Measurements from ENCODE around the gene LRRC15. TPM values are rescaled to one million over a fixed set of nuclear protein-coding genes. Genes with fewer than 3 reads are reported as not detected.

The LRRC15 gene
- total RNA-seq, 1 experiment from 2014 or later, result 0.28 TPM

DNA sequence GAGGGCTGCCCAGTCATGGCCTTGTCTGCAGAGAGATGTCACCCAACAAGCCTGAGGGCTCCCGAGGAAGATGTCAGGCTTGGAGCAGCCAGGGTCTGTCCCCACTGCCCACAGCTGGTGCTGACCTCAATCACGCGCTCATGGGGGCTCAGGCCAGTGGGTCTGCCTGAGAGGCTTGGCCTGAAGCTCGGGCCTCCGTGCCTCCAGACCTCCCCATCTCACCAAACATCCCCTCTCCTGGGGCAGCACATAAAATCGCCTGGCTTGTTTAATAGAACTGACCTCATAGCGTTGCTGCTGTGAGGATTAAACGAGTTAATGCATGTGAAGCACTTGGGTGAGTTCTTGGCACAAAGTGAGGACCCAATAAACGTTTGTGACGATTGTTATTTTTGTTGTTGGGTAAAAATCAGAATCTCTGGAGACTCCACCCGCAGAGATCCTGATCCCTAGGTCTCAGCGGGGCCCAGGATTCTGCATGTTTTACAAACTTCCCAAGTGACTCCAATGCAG, 3.5 kb downstream of the LRRC15 start:
- Histone ChIP-seq H3K4me1 (ENCODE audit: control insufficient read depth, insufficient read depth, low read length) (peaks cover 11% of the 10 kb centered on the region), H3K9me3 (ENCODE audit: control insufficient read depth, insufficient read depth, low read depth, low read length) (no peaks in the 10 kb centered on the region), H3K36me3 (ENCODE audit: control insufficient read depth, insufficient read depth, low read length) (no peaks in the 10 kb centered on the region), H3K27me3 (ENCODE audit: control insufficient read depth, insufficient read depth, low read length) (0 out of 2 replicates have a peak, but pooled peaks cover 3% of the 10 kb centered on the region), H3K4me3 (ENCODE audit: low read depth in 2 of 2, low read length in 2 of 2) (no peak overlapping the region), H3K27ac (ENCODE audit: low read length) (no peak overlapping the region)
- ChIA-PET POLR2A (no interaction called here), CTCF (no interaction called here)
- DNase-seq (ENCODE audit: low read depth, low spot score) (no peak), ATAC-seq (no peak)
- no TSS peak for BruUV-seq (replicated peaks)
- intact Hi-C loops (cut with micrococcal nuclease; ENCODE audit: unreplicated experiment) (no loop called here), in situ Hi-C loops (cut with HindIII; ENCODE audit: low pct_unique_long_range_greater_than_20kb, low sequenced_read_pairs) (no loop called here)
- TF ChIP-seq, protein P1, sequence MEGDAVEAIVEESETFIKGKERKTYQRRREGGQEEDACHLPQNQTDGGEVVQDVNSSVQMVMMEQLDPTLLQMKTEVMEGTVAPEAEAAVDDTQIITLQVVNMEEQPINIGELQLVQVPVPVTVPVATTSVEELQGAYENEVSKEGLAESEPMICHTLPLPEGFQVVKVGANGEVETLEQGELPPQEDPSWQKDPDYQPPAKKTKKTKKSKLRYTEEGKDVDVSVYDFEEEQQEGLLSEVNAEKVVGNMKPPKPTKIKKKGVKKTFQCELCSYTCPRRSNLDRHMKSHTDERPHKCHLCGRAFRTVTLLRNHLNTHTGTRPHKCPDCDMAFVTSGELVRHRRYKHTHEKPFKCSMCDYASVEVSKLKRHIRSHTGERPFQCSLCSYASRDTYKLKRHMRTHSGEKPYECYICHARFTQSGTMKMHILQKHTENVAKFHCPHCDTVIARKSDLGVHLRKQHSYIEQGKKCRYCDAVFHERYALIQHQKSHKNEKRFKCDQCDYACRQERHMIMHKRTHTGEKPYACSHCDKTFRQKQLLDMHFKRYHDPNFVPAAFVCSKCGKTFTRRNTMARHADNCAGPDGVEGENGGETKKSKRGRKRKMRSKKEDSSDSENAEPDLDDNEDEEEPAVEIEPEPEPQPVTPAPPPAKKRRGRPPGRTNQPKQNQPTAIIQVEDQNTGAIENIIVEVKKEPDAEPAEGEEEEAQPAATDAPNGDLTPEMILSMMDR (IDR thresholded peaks at IDR 0.05), result no peak
- no peak for TF ChIP-seq SIN3A (IDR thresholded peaks at IDR 0.05; ENCODE audit: borderline replicate concordance, insufficient read depth, low read depth, low read length)
- no peak for TF ChIP-seq TCF7L2 (IDR thresholded peaks at IDR 0.05; ENCODE audit: low read depth, low read length)
- no peak for TF ChIP-seq POLR2AphosphoS5 (IDR thresholded peaks at IDR 0.05; ENCODE audit: low read depth, low read length)
- TF ChIP-seq, protein P2, sequence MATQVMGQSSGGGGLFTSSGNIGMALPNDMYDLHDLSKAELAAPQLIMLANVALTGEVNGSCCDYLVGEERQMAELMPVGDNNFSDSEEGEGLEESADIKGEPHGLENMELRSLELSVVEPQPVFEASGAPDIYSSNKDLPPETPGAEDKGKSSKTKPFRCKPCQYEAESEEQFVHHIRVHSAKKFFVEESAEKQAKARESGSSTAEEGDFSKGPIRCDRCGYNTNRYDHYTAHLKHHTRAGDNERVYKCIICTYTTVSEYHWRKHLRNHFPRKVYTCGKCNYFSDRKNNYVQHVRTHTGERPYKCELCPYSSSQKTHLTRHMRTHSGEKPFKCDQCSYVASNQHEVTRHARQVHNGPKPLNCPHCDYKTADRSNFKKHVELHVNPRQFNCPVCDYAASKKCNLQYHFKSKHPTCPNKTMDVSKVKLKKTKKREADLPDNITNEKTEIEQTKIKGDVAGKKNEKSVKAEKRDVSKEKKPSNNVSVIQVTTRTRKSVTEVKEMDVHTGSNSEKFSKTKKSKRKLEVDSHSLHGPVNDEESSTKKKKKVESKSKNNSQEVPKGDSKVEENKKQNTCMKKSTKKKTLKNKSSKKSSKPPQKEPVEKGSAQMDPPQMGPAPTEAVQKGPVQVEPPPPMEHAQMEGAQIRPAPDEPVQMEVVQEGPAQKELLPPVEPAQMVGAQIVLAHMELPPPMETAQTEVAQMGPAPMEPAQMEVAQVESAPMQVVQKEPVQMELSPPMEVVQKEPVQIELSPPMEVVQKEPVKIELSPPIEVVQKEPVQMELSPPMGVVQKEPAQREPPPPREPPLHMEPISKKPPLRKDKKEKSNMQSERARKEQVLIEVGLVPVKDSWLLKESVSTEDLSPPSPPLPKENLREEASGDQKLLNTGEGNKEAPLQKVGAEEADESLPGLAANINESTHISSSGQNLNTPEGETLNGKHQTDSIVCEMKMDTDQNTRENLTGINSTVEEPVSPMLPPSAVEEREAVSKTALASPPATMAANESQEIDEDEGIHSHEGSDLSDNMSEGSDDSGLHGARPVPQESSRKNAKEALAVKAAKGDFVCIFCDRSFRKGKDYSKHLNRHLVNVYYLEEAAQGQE (IDR thresholded peaks at IDR 0.05; ENCODE audit: insufficient read depth in 1 of 2, low read depth in 2 of 2, low read length in 1 of 2), result no peak

DNA sequence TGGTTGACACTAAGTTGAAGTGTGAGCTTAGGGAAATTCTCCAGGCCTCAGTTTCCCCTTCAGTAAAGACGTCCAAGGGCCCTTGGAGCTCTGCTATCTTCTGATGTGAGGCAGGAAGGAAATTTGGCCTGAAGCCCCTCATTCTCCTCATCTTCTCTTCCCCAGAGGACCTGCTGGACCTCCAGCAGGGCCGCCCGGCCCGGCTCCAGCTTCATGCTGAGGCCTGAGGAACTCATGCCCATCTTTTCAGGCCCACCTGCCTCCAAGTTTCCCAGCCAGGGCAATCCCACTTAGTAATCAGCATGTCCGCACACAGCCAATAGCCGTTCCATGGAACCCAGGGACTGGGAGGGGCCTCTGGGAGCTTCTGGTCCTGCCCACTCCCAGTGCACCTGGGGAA, 4.0 kb downstream of the LRRC15 start:
- no TSS peak for BruUV-seq (replicated peaks)
- ChIA-PET CTCF (no interaction called here), POLR2A (no interaction called here)
- intact Hi-C loops (cut with micrococcal nuclease; ENCODE audit: unreplicated experiment) (no loop called here), in situ Hi-C loops (cut with HindIII; ENCODE audit: low pct_unique_long_range_greater_than_20kb, low sequenced_read_pairs) (no loop called here)
- no peaks in the 10 kb centered on the region for H3K36me3 ChIP-seq (ENCODE audit: control insufficient read depth, insufficient read depth, low read length)
- DNase-seq (ENCODE audit: low read depth, low spot score), result no peak
- peaks cover 11% of the 10 kb centered on the region for H3K4me1 ChIP-seq (ENCODE audit: control insufficient read depth, insufficient read depth, low read length)
- no peak overlapping the region for H3K4me3 ChIP-seq (ENCODE audit: low read depth in 2 of 2, low read length in 2 of 2)
- H3K9me3 ChIP-seq (ENCODE audit: control insufficient read depth, insufficient read depth, low read depth, low read length), result no peaks in the 10 kb centered on the region
- no peak for ATAC-seq
- TF ChIP-seq TCF7L2 (IDR thresholded peaks at IDR 0.05; ENCODE audit: low read depth, low read length), result no peak
- TF ChIP-seq SIN3A (IDR thresholded peaks at IDR 0.05; ENCODE audit: borderline replicate concordance, insufficient read depth, low read depth, low read length), result no peak
- TF ChIP-seq, protein P2 (IDR thresholded peaks at IDR 0.05; ENCODE audit: insufficient read depth in 1 of 2, low read depth in 2 of 2, low read length in 1 of 2), result no peak
- no peak for TF ChIP-seq POLR2AphosphoS5 (IDR thresholded peaks at IDR 0.05; ENCODE audit: low read depth, low read length)
- TF ChIP-seq, protein P1 (IDR thresholded peaks at IDR 0.05), result no peak
- H3K27me3 ChIP-seq (ENCODE audit: control insufficient read depth, insufficient read depth, low read length), result 0 out of 2 replicates have a peak, but pooled peaks cover 3% of the 10 kb centered on the region
- H3K27ac ChIP-seq (ENCODE audit: low read length), result no peak overlapping the region
